ENCODE results near the gene REV3L.

REV3L gene

GRCh38 chr6:111468329-111469012, 14.5 kb downstream of the REV3L start:
- no peak for DNase-seq (ENCODE audit: low read depth, low spot score)

DNA sequence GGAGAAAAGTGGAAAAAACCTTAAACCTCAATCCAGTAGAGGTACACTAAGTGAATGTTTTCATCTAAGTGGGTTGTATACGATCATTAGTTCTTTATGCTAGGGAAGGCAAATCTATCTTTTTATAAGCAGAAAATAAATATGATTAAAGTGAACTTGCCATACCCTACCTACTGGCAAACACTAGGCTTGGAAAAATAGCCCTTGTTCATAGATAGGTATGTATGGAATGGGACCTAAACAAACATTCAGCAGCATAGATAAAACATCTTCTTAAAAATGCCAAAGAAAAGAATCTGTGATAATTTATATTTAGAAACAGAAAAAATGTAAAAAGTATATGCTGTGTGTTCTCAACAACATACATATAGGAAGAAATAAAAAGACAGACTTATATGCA, 18.8 kb downstream of the REV3L start:
- DNase-seq (ENCODE audit: low read depth, low spot score) = no peak

- DNase-seq (ENCODE audit: low read depth, low spot score) = no peak
Measured at GRCh38 chr6:111462770-111463391, 20.1 kb downstream of the REV3L start.

- DNase-seq (ENCODE audit: low read depth, low spot score) = no peak
Measured at GRCh38 chr6:111461860-111462259, 21.2 kb downstream of the REV3L start.

- no peak for DNase-seq (ENCODE audit: low read depth, low spot score)
Measured at GRCh38 chr6:111458670-111459232, 24.3 kb downstream of the REV3L start.

DNA sequence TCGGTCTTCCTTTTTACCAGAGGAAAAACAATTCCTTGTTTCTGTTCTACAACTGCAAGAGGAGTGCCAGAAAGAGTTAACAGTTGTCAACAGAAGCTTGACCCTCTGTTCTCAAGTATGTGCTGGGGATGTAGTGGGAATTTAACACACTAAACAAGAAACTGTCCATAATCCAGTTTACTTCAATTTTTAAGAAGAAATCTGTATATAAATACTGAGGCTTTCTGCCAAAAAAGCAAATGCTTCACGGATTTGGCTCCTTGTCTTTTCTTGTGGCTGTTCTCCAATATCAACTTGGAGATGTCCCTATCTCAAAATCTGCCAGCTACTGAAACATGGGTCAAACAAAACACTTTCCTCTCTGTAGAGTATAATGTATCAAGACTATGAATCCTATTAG, 26.8 kb downstream of the REV3L start:
- DNase-seq (ENCODE audit: low read depth, low spot score) = no peak

- no peak for DNase-seq (ENCODE audit: low read depth, low spot score)
Measured at GRCh38 chr6:111450636-111451035, 32.4 kb downstream of the REV3L start.

DNA sequence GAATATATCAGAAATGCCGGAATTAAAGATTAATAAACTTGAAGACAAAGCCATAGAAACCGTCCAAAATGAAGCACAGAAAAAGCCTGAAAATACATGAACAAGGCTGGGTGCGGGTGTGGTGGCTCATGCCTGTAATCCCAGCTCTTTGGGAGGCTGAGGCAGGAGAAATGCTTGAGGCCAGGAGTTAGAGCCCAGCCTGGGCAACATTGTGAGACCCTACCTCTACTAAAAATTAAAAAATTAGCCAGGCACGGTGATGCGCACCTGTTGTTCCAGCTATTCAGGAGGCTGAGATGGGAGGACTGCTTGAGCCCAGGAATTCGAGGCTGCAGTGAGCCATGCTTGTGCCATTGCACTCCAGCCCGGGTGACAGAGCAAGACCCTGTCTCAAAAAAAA, 32.9 kb downstream of the REV3L start:
- DNase-seq (ENCODE audit: low read depth, low spot score) = no peak

DNA sequence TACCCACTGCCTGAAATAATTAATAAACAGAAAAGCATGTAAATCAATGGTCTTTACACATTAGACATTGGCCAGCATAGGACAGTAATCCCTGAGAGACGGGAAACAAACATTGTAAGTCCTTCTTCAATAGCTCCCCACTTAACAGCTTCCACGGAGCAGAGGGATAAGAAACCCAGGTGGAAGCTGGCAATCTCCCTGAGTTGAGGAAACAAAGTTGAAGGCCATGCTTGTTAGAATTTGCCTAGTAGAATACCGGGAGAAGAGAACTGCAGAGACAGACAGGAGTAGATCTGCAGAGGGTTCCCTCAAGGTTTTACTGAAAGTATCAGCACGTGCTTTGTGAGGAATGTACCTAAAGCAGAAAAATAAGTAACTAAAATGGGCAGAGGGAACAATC, 33.9 kb downstream of the REV3L start:
- no peak for DNase-seq (ENCODE audit: low read depth, low spot score)

- DNase-seq (ENCODE audit: low read depth, low spot score) = no peak
Measured at GRCh38 chr6:111447051-111447450, 36.0 kb downstream of the REV3L start.

- DNase-seq (ENCODE audit: low read depth, low spot score) = no peak
Measured at GRCh38 chr6:111445861-111446267, 37.2 kb downstream of the REV3L start.

DNA sequence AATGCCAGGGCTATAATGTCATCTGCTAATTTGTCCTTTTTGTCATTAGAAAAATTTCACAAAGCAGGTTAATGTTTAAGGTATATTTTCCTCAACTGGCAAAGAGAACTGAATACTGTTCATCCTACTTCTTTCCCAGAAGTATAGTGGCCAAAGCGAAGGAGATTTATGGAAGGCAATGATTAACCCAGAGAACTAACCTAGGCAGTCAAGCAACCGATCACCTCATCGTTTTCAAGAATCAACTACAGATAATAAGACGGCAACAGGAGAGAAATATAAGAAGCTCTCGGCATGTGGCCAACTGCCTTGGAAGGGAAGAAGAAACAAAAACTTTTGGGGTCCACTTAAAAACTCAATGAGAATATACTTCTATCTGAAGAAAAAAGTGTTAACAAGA, 38.2 kb downstream of the REV3L start:
- no peak for DNase-seq (ENCODE audit: low read depth, low spot score)

GRCh38 chr6:111441678-111442243, 41.3 kb downstream of the REV3L start:
- no peak for DNase-seq (ENCODE audit: low read depth, low spot score)

GRCh38 chr6:111439171-111439570, 43.8 kb downstream of the REV3L start:
- DNase-seq (ENCODE audit: low read depth, low spot score) = no peak

DNA sequence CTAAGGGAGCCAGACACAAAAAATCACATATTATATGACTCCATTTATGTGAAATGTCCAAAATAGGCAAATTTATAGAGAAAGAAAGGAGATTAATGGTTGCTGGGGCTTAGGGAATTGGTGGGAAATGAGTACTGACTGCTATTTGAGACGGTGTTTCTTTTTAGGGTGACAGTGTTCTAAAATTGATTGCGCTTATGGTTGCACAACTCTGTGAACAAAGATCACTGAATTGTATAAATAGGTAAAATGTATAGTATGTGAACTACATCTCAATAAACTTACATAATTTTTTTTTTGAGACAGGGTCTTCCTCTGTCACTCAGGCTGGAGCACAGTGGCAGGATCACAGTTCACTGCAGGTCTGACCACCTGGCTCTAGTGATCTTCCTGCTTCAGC, 45.4 kb downstream of the REV3L start:
- DNase-seq (ENCODE audit: low read depth, low spot score) = no peak

DNA sequence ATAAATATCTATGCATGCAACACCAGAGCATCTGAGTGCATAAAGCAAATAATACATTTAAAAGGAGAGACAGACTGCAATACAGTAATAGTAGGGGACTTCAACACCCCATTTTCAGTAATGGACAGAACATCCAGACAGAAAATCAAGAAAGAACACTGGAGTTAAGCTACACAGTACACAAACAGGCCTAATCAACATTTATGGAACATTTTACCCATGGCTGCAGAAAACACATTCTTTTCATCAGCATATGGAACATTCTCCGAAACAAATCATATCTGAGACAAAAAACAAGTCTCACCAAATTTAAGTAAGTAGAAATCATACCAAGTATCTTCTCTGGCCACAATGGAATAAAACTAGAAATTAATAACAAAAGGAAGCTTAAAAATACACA, 50.5 kb downstream of the REV3L start:
- DNase-seq (ENCODE audit: low read depth, low spot score) = no peak

DNA sequence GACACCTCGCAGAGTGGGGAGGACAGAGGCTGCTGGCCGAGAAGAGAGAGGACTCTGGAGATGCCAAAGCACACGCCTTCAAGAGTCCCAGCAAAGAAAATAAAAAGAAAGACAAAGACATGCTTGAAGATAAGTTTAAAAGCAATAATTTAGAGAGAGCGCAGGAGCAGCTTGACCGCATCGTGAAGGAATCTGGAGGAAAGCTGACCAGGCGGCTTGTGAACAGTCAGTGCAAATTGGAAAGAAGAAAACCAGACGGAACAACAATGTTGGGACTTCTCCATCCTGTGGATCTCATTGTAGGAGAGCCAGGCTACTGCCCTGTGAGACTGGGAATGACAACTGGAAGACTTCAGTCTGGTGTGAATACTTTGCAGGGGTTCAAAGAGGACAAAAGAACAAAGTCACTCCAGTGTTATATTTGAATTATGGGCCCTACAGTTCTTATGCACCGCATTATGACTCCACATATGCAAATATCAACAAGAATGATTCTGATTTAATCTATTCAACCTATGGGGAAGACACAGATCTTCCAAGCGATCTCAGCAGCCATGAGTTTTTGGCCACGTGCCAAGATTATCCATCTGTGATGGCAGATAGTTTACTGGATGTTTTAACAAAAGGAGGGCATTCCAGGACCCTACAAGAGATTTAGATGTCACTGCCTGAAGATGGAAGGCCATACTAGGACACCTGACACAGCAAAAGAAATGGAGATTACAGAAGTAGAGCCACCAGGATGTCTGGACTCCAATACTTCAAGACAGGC, 52.2 kb downstream of the REV3L start:
- DNase-seq (ENCODE audit: low read depth, low spot score) = no peak

GRCh38 chr6:111429571-111429970, 53.4 kb downstream of the REV3L start:
- DNase-seq (ENCODE audit: low read depth, low spot score) = no peak

GRCh38 chr6:111428811-111429210, 54.2 kb downstream of the REV3L start:
- DNase-seq (ENCODE audit: low read depth, low spot score) = no peak

GRCh38 chr6:111427341-111428116, 55.5 kb downstream of the REV3L start:
- DNase-seq (ENCODE audit: low read depth, low spot score) = no peak

All from ELF-1 (cell line).